Right ventricle myocardium inferior (tissue), 1 donor: ENCODE results near the gene TMEM271. TPM values are rescaled to one million over a fixed set of nuclear protein-coding genes. Genes with fewer than 3 reads are reported as not detected.

ENCODE experiments used
- ATAC-seq: fragments of 200-7000 bp; cut with Tn5 transposase; one replicate; pipeline ENCODE4 v1.9.1; 2020; ENCODE audit warnings: mild to moderate bottlenecking, moderate library complexity
- DNase-seq: peaks from one replicate; pipeline ENCODE4 v3.0.0; 2021; ENCODE audit errors: missing footprints
- intact Hi-C: fragments of 100-400 bp; cut with DNase I; formaldehyde crosslinking; loops from one replicate; pipeline ENCODE4 v1.11.0; 2022
- total RNA-seq: library from RNA; stranded (reverse); fragmentation: NEBNext Ultra II Directional; extraction: Animal tissue kit (Norgen Biotek cat#: 25700); gene quantifications from one replicate; pipeline ENCODE4 v1.2.1, GENCODE V29; 2021
- donor health status: DM: no; HTN: yes; CAD: no; lungs with severe emphysema.

Gene TMEM271
- total RNA-seq, 1 donor from 2014 or later, result not detected

GRCh38 chr4:541271-541670 lies 34.8 kb downstream of the TMEM271 start:
- DNase-seq (no peak), ATAC-seq (no peak)
- intact Hi-C loops, result no loop called here

DNA sequence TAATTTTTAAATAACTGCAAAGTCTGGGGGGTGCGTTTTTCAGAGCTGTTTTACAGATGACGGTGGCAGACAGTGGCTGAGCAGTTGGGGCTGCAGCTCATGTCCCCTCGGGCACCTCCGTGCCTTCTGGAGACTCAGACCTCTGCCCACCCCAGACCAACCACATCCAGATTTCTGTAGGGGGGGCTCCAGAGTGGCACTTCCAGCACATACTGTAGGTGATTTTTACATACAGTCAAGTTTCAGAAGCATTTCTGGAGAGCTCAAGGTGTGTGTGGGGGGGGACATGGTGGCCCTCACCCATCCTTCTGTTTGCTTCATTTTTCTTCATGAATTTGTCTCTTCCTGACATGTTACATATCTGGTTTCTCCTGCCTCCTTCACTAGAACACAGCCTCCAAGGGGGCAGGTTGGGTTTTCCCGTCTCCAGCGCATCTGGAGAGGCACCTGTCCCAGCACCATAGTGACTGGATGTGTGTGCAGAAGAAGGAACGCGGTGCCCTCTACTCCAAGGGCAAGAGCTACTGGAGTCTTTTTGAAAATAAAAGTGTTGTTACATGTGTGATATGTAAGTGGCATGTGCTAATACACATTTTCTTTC lies 37.5 kb downstream of the TMEM271 start:
- no peak for ATAC-seq
- intact Hi-C loops, result no loop called here
- no peak for DNase-seq

DNA sequence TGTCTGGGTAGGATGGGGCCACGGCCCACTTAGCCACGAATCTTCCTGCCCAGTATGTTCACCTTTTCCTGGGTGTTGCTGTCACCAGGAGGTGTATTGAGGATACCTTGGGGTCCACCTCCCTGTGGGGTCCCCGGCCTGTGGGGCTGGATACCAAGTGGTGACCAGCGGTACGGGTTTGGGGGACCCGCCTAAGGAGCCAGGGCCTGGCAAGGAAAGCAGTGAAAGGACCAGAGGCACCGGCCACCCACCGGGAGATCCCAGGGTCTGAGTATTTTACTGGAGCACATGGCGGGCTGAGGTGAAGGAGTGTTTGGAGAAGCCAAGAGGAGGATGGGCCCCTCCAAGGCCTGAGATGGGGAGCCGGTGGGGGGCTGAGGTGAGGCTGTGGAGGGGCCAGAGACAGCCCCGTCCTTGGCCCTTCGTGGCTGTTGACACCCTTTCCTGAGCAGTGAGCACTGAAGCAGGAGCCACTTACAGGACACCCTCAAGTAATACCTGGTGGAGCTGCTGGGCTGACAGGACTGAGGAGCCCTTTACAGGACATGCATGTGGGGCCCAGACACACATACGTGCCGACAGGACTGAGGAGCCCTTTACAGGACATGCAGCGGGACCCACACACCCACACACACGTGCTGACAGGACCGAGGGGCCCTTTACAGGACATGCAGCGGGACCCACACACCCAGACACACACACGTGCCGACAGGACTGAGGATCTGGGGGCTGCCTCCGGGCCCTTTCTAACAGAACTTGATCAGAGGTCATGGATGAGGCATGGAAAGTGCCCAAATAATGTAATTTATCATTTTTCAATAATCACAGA lies 38.4 kb downstream of the TMEM271 start:
- ATAC-seq (no peak), DNase-seq (no peak)
- intact Hi-C loops, result no loop called here

DNA sequence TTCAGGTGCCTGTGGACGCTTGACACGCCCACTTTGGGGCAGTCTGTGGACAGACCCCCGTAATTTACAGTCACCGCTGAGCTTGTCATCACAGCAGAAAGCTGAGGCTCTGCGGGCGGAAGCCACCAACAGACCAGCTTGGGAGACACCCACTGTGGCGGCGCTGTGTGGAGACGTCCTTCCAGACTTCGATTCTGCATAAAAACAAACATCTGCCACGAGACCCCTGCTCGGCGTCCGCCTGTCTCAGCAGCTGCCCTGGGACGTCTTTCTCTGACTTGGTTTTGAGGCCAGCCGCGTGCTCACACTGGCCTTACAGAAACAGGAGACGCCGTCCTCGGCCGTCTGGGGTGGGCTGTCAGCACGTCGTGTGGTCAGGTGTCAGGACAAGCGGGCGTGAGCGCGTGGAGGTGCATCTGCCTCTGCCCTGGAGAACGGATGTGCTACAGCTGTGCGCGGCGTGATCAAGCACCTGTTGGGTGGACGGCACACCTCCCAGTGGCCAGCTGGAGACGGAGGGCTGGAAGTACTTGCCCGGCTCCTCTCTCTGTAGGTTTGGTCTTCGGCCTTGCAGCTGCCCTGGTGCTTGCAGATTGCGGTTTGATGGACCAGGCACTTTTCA lies 39.6 kb downstream of the TMEM271 start:
- ATAC-seq (no peak), DNase-seq (no peak)
- intact Hi-C loops, result no loop called here

- intact Hi-C loops, result no loop called here
- ATAC-seq, result no peak
- DNase-seq, result no peak
Observed at GRCh38 chr4:535924-536281, 40.2 kb downstream of the TMEM271 start.

GRCh38 chr4:535181-535923 lies 40.7 kb downstream of the TMEM271 start:
- no peak for DNase-seq
- intact Hi-C loops, result no loop called here
- ATAC-seq, result no peak

- DNase-seq (no peak), ATAC-seq (no peak)
- intact Hi-C loops, result no loop called here
Observed at GRCh38 chr4:534576-535151, 41.4 kb downstream of the TMEM271 start.

DNA sequence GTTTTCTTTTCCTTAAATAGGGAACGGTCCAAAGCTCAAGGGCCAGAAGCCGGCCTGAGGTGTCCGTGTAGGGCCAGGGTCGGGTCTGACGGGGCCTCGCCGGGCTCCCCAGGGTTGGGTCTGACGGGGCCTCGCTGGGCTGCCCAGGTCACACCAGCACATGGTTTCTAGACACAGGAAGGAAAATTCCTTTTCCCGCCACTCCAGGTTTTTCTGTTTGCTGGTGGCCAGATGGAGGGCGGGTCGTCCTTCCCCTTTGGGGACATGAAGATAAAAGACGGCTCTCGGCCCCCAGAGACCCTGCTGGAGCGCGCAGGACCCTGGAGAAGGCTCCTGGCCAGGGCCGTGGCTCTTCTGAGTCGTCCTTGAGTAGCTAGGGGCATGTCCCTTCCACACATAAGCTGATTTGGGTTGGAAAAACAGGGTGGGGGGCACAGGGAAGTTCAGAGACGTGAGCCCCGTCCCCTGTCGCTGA lies 42.0 kb downstream of the TMEM271 start:
- DNase-seq (peak; percentile 44), ATAC-seq (no peak)
- intact Hi-C loops, result no loop called here

DNA sequence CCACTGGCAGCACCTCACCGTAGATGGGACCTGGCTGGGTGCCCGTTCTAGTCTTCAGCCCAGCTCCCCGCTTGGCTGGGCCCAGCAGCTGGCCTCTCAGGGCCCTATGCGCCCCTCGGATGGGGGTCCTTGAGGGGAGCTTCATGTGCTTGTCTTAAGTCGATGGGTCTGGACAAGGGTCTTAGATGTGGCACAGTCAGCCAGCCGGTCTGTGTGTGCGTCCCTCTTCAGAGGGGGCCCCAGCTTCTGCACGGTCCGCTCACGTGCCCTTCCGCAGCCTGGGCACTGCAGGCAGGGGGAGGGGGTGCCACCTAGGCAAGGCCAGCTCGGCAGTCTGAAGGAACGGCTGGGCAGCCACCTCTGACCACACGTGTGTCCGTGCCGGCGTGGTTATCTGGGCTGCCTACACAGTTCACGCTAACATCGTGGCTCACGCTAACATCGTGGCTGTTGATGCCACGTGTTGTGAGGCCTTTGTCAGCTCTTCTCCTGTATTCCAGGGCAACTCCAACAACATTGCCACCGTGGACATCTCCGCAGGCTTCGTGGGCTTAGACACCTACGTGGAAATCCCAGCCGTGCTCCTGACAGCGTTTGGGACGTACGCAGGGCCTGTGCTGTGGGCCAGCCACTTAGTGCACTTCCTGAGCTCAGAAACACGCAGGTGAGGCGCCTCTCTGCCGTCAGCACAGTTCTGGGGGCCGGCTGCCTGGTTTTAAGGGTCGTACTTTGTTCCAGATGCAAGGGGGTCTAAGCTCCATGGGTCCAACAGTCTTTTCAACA lies 42.6 kb downstream of the TMEM271 start:
- no peak for DNase-seq
- ATAC-seq, result no peak
- intact Hi-C loops, result no loop called here

- ATAC-seq (no peak), DNase-seq (no peak)
- intact Hi-C loops, result no loop called here
Observed at GRCh38 chr4:532588-533317, 43.3 kb downstream of the TMEM271 start.

DNA sequence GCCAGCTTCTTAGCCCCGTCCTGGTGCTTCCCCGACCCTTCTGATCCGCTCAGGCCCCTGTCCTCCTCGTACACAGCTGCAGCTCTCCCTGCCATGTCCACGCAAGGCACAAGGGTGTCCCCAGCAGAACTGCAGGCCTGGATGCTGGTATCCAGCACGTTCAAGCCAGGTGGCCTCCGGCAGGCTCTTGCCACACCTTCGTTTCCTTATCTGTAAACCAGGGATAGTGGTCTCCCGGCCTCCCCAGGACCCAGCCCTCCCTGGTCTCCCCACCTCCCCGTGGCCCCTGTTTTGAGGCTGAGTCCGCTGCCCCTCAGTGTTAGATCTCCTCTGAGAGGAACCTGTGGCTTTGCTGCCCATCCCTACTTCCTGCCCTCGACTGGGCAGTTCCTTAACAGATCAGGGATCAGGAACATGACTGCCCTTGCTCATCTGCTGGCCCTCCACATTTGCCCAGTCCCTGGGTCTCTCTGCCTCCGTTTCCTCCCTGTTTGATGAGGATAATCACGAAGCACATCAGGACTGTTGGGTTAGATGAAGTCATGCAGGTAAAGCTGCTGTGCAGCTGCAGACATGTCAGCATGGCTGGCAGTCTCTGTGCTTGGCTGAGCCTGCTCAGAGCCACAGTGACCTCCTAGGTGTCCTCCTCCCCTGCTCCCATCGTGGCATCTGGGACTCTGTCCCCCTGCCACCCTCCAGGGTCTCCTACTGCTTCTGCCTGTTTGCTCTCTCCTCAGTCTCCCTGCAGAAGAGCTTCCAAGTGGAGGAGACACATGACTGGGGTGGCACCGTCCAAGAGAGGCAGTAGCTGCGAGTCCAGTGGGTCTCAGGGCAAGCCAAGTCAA lies 44.2 kb downstream of the TMEM271 start:
- intact Hi-C loops, result no loop called here
- no peak for ATAC-seq
- no peak for DNase-seq

GRCh38 chr4:531076-531475 lies 45.0 kb downstream of the TMEM271 start:
- intact Hi-C loops, result no loop called here
- no peak for ATAC-seq
- DNase-seq, result no peak

DNA sequence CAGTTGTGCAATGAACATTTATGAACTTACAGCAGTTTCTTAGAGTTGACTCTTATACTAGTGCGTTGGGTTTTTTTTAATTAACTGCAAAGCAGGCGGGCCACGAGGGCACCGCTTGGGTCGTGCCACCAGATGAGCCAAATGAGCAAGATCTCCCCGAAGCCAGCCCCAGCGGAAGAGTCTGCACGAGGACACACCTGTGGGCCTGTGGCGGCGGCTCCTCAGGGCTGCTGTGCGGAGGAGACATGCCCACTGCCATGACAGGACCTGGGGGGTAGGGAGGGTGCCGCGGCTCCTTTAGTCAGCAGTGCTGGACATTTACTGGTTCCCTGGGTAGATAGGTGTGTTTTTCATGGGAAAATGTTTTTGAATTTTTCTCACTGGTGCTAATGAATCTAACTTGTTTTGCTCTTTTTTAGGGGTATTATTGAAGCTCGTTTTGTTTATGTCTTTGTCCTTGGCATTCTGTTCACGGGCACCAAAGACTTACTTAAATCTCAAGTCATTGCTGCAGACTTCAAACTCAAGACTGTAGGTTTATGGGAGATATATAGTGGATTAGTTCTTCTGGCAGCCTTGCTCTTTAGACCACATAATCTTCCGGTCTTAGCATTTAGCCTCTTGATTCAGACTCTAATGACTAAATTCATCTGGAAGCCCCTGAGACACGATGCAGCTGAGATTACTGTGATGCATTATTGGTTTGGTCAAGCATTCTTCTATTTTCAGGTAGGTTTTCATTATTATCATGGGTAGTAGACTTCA lies 45.9 kb downstream of the TMEM271 start:
- ATAC-seq (no peak), DNase-seq (no peak)
- intact Hi-C loops, result no loop called here

DNA sequence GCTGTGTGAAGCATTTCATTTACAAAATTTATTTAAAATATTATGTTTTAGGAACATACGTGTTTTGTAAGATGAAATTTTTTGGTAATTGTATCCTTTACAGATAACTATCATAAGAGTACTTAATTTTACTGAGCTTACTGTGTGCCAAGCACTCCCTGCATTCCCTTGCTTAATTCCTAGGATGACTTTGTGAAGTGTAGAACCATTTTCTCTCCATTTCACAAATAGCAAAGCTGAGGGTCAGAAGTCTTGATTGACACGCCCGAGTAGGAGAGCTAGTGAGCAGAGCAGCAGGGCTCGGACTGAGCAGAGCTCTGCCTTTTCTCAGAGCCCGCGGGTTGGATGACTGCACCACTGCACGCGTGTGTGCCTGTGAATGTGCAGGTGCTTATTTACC lies 46.5 kb downstream of the TMEM271 start:
- no peak for ATAC-seq
- DNase-seq, result no peak
- intact Hi-C loops, result no loop called here

GRCh38 chr4:528835-529234 lies 47.3 kb downstream of the TMEM271 start:
- ATAC-seq, result no peak
- intact Hi-C loops, result no loop called here
- DNase-seq, result no peak

DNA sequence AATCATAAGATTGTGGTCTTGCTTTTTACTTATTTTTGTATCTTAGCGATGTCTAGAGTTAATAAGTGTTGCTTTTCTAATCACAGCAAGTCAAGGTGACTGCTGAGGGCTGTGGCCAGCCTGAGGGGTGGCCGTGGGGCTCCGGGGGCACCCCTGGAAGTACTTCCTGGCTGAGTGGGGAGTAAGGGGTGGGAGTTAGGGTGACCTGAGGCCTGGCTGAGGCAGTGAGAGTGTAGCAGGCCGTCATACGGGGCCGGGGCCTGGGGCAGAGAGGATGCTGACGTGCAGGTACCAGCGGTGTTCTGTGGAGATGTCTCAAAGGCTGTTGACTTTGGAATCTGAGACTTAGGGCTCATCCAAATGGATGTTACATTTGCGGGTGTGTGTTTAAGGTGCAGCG lies 47.8 kb downstream of the TMEM271 start:
- DNase-seq, result no peak
- no peak for ATAC-seq
- intact Hi-C loops, result no loop called here
